Medulla oblongata (tissue), 1 donor: ENCODE results near the gene COL23A1.

Experiments used
- DNase-seq: peaks from one replicate; pipeline ENCODE4 v3.0.0-alpha.2; 2015; ENCODE audit errors: extremely low spot score

Gene COL23A1

DNA sequence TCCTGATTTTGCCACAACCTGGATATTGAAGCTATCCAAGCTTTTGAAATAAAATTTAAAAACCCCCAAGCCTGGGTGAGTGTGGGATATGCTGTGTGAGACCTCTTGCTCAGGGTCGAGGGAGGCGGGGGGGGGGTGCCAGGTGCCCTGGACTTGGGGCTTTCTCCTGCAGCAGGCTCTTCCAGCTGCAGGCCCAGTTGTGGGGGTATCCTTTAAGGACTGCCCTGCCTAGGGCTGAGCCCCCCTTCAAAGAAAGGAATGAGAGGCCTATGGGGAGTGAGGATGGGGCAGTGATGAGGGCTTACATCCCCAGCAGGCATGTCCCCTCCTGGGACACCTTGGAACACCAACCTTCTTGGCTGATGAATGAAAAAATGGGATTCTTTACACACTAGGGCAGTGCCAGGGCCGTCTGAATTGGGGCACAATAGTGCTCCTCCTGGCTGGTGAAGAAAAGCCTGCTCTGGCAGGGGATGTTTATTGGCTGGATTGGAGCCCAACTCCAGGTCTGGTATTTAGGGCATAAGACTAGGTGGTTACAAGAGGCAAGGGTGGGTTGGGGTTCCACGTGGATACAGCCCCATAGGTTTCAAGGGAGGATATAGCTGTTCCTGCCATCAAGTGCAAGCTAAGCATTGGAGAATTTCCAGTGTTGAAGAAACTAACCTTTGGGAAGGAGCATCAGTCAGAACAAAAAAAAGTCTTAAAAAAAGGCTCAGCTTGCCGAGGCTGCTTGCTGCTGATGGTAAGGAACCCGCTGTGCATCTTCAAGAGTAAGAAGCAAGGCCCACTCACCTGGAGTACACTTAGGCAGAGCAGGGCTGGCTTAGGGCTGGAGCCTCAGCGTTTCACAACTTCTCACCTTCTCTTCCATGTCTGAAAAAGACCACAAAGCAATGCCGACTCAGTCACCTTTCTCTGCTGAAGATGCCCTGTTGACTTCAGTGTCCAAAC is 378.8 kb downstream of the COL23A1 start:
- DNase-seq = no peak

DNA sequence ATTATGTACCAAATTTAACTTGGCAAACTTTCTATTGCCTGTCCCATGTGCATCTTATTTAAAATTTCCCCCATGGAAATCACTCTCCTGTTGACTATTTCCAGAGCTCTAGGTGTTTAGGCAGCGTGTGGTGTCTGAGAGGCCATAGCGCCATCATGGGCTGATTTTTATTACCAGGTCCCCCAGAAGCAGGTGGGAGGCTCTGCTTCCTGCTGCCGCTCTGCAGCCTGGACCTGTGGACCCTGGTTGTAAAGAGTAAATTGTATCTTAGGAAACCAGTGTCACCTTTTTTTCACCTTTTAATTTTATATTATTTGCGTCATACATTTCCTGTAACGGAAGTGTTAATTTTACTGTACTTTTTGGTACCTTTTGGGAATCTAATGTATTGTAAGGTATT is 379.5 kb downstream of the COL23A1 start:
- DNase-seq = no peak

DNA sequence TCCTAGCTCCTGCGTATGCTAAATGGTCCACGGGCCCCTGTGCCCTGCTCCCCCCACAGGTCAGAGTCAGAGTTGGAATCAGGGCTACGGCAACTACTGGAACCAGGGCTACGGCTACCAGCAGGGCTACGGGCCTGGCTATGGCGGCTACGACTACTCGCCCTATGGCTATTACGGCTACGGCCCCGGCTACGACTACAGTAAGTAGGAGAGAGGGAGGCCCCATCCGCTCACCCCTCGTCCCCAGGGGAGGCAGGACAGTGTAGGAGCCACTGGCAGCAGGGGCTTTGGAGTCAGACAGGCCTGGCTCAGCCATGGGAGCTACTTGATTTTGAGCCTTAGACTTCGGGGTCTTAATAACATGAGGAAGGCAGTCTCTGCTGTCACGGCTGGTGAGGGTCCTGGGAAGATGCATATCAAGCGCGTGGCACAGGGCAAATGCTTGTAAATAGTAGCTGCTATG is 380.1 kb downstream of the COL23A1 start:
- DNase-seq = no peak

DNA sequence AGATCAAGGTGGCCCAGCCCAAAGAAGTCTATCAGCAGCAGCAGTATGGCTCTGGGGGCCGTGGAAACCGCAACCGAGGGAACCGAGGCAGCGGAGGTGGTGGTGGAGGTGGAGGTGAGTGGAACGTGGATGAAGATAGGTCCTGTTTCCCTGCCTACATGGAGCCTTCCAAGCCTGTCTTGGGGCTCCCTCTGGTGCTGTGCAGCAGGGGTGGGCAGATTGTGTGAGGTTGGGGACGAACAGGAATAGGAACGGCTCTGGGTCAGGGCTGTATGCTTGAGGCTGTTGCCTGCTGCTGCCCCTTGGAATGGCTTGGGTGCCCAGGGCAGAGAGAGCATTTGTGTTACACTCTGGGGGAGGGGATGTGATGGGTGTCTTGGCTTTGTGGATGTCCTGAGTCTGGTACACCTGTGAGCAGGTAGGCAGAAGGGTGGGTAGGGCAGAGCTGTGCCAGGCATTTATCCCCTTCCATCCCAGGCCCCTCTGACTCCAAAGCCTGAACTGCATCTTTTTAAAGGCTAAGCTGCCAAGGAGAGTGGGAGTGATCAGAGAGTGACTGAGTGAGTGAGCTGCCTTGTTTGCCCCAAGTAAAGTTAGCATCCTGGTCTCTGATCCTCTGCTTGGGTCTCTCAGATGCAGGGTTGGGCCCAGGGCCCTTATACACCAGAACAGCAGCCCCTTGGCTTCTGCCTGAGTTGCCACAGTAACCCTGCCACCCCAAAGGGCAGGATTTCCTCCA is 380.7 kb downstream of the COL23A1 start:
- DNase-seq = no peak

DNA sequence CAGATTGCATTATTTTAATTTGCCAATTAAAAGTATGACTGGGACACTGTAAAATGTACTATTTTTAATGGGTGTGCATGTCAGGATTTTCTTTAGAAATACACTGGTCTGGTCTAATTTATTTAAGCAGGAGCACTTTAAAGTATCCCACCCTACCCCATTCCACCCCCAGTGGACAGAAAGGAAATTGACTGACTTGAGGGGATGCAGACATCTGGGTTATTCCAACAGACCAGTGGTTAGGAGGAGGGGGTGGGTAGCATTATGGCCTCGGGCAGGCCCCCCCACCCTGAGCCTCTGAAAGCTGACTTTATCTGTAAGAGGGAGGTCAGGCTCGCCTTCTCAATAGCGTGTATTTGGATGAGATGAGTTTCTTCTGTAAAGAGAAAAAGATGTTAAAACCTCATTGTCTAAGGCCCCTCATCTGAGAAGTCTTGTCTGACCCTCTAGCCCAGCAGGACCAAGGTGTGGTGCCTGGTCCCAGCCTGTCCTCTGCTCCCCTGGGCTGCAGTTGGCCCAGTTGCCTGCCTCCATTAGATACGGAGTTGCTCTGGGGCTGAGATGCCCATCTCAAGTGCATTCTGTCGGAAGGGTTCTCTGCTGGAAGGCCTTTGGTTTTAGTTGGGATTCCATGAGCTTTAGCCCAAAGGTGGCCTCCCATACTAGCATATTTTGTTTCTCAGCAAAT is 381.5 kb downstream of the COL23A1 start:
- no peak for DNase-seq

DNA sequence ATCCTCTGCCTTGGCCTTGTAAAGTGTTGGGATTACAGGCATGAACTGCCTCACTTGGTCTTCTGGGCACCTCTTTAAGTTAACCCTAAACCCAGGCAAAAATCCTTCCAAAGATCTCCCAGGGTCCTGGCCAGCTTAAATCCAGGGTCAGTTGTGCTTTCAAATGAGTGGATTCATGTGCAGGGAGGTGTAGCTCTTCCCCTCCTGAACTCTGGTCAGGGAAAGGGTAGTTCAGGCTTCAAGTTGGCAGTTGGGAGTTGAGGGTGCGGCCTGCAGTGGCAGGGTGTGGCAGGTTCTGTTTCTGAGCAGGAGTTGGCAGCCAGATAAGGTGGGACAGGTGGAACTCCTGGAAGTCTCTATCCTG is 382.3 kb downstream of the COL23A1 start:
- no peak for DNase-seq

DNA sequence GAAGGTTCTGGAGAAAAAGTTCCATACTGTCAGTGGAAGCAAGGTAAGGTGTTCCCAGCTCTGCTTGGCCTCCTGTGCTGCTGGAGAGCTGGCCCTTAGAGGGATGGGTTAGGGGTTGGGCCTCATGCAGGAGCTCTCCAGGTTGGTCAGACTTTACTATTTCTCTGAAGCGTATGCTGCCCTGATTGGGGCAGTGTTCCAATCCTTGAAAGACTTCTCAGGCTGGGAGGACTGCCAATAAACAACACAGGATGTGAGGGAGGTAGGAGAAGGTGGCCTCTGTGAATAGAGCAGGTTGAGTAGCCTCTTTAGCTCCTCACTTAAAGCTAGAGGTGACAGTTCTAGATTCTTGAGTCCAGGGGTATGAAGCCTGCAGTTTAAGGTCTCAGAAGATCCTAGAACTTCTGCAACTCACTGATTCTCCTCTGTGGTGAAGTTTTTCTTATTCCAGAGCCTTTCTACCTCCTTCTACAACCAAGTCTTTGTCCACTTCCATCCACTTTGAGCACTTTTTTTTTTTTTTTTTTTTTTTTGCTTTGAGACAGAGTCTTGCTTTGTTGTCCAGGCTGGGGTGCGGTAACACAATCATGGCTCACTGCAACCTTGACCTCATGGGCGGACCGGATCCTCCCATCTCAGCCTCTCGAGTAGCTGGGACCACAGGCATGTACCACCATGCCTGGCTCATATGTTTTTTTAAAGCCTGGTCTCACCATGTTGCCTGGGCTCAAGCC is 382.8 kb downstream of the COL23A1 start:
- no peak for DNase-seq

DNA sequence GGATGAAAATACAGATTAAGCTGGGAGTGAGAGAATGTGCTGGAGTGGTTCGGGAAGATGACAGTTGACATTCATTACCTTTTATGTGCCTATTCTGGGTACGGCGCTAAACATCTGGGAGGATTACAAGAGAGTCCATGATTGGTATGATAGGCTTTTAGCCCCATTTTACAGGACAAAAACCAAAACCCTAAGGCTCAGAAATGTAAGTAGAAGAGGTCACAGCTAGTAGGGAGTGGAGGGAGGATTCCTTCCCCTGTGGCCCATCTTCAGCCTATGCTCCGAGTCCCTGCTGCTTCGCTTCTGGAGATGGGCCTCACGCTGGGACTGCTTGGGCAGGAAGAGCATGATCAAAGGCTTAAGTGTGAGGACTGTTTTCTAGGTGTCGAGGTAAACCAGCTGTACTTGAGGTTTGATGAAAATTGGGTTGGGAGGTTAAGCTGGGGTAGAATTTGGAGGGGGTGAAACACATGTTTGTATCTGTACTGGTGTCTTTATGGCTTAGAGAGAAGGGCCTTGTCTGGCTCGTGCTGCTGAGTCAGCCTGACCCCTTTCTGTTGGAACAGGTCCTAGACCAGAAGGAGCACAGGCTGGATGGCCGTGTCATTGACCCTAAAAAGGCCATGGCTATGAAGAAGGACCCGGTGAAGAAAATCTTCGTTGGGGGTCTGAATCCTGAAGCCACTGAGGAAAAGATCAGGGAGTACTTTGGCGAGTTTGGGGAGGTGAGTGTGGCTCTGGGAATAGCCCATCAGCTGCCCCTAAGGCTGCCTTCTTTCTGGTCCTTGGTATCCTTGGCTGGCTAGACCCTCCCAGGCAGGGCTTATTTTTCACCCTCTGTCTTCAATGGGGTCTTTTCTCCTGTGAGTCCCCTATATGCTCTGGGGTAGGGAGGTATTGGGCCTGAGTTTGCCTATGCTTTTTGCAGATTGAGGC is 383.8 kb downstream of the COL23A1 start:
- DNase-seq = no peak

DNA sequence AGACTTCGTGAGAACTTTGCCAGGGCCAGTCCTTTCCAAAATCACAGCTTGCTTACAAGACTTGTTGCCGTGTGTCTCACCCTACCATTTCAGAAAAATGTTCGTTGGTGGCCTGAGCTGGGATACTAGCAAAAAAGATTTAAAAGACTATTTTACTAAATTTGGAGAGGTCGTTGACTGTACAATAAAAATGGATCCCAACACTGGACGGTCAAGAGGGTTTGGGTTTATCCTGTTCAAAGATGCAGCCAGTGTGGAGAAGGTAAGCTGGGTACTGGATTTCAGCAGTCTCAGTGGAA is 384.5 kb downstream of the COL23A1 start:
- DNase-seq = no peak

DNA sequence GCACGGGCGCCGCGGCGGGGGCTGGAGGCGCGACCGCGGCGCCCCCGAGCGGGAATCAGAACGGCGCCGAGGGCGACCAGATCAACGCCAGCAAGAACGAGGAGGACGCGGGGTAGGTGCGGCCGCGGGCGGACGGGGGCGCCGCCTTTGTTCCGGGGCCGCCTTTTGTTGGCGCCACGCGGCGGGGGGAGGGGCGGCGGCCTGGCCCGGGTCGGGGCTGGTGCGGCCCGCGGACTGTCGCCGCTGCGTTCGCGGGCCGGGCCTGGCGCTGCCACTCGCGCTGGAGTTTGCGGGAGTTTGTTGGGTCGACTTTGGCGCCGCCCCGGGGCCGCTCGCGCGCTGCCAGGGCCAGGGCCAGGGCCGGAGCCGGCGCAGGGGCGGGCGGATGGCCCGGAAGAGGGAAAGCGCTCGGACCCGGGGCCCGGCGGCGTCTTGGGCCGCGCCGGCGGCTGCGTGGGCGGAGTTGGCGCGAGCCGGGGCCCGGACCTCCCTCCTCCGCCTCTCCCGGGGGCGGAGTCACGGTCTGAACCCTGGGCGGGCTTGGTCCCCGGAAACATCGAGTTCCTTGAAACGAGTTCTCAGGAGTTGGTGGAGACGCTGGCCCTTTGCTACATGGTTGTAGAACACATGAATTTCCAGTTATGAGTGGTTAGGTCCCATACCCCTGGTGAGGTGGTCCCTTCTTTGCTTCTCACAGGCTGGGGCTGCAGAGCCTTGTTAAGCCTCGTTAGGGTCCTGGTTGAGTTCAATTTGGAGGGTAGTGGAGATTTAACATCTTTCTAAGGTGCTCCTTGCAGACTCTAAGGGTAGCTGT is 385.1 kb downstream of the COL23A1 start:
- peak; percentile 73 for DNase-seq

DNA sequence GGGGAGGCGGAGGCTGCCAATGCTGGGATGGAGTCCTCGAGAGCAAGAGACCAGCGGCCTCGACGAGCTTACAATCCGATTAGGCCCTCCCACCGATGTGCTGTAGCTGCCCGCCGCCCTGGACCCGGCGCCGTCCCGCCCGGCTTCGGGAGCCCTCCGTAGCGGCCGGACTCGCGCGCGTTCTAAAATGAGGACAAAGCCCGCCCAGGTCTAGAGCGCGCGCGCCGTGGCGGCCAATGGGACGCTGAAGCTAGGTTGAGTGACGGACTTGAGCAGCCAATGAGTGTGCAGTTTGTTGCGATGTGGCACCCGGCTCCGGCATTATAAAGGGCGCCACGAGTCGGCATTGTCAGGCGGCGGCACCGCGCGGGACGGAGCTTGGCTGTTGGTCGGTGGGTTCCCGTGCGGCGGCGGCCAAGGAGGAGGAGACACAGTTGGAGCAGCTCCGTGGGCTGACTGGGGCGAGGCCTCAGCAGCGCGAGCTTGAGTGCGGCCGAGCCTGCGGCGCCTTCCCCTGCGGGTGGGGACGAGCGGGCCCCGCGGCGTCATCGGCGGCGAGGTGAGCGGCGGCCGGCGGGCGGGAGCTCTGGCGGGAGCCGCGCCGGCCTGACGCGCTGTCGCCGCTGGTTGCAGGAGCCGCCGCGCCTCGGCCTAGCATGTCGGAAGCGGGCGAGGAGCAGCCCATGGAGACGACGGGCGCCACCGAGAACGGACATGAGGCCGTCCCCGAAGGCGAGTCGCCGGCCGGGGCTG is 385.8 kb downstream of the COL23A1 start, which contains the start of gene HNRNPAB:
TSS of gene HNRNPAB (plus strand) at position 352 of the 753 bp plus-strand sequence. CDS start at position 657, 305 bp downstream.
- DNase-seq = peak; percentile 97

DNA sequence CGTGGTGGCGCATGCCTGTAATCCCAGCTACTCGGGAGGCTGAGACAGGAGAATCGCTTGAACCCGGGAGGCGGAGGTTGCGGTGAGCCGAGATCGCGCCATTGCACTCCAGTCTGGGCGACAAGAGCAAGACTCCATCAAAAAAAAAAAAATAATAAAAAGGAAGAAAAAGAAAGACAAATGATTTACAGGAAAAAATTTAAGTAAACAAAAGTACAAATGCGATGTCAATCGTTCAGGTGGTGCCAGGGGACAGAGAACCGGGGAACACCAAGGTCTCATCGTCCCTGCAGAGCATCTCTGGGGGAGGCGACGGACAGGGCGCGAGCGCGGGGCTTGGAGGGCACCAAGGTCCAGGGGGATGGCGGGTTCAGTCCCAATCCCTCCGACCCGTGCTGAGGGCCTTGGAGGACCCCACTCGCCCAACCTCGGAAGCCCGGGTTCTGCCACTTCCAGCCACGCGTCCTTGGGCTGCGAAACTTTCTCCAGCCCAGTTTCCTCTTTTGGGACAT is 386.5 kb downstream of the COL23A1 start:
- no peak for DNase-seq

DNA sequence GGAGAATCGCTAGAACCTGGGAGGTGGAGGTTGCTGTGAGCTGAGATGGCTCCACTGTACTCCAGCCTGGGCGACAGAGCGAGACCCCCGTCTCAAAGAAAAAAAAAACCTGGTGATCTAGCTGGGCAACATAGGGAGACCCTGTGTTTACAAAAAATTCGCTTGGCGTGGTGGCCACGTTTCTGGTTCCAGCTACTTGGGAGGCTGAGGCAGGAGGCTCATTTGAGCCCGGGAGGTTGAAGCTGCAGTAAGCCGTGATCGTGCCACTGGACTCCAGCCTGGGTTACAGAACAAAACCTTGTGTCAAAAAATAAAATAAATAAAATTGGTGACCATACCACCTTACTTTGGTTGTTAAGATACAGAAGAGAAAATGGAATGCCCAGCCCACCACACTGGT is 387.7 kb downstream of the COL23A1 start:
- no peak for DNase-seq

DNA sequence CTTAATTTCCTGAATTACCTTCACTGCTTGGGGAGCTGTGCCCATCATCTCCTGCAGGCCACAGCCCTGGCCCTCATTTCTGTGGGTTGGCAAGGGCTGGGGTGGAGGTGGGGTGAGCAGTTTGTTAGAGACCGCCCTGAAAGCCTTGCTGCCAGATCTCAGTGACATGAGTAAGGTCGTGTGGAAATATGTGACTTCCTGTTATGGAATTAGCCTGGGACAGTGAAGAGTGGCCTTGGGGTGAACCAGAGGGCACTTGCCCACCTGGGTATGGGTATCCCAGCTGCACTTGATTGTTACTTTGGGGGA is 388.3 kb downstream of the COL23A1 start:
- DNase-seq = no peak

DNA sequence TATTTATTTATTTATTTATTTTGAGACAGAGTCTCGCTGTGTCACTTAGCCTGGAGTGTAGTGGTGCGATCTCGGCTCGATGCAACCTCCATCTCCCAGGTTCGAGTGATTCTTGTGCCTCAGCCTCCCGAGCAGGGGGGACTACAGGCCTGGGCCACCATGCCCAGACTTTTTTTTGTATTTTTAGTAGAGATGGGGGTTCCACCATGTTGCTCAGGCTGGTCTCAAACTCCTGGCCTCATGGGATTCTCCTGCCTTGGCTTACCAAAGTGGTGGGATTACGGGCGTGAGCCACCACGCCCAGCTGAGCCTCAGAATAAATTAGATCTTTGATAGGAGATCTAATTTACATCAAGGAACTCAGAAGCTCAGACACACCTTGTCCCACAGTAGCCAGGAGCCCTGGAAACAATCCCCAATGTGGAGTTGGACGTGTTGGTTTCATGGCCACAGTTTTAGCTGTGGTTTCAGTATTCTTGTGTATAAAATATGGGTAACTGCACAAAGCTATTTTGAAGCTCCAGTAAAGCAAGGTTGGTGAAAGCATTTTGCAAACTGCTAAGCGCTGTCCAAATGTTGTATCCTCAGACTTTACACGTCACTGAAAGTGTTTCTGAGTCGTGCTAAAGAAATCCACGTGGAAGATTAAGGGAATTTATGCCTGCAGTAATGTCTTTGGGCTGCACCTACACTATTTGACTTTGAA is 388.8 kb downstream of the COL23A1 start:
- DNase-seq = no peak

DNA sequence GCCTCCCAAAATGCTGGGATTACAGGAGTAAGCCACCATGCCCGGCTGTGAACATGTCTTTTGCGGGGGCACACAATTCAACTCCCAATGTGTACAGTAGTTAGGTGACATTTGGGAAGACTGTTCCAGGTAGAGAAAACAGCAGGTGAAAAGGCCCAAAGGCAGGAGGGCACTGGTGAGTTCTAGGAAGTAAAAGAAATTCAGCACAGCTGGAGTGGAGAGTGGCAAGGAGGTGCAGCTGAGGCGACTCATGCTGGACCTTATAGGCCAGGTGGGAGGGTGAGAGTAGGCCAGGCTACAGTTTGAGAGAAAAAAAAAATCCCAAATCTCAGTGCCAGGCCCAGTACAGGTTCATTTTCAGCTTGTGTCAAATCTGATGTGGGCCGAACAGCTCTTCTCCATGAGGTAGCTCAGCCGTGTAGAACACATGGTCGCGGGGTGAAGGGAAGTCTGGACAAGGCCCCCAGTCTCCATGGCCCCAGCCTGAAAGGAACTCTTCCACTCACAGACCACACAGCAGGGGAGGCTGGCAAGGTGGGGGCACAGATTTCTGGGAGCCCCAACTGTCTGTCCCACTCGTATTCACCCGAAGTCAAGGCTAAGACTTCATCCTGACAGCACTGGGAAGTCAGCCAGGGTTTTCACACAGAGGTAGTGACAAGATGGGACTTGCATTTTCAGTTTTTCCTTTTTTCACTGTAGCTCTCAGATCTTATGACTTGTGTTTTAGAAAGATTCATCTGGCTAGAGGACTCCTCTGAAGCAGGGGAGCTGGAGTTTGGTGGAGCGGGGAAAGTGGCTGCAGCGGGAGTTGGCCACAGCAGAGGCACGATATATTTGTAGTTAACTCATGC is 390.4 kb downstream of the COL23A1 start:
- DNase-seq = no peak

DNA sequence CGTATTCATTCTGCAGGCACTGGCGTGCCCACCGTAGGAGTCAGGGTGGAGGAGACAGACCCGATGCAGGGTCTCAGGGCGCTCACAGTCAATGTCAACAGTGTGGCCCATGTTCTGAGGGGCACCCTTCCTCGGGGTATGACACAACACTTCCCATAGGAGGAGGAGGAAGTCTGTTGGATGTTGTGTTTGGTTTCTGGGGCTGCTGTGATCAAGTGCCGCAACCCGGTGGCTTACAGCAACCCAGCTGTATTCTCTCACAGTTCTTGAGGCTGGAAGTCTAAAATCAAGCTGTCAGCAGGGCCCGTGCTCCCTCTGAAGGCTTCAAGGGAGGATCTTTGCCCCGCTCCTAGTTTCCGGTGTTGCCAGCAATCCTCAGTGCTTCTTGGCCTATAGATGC is 391.5 kb downstream of the COL23A1 start:
- no peak for DNase-seq
